HG03064 (cell line): ENCODE measurements around the gene ANOS1.

ENCODE experiments used
- ATAC-seq: cut with Tn5 transposase; IDR thresholded peaks from one replicate; pipeline ENCODE4 v1.9.1; 2021; ENCODE audit warnings: low read depth; ENCODE audit not compliant: unreplicated experiment

Gene ANOS1

DNA sequence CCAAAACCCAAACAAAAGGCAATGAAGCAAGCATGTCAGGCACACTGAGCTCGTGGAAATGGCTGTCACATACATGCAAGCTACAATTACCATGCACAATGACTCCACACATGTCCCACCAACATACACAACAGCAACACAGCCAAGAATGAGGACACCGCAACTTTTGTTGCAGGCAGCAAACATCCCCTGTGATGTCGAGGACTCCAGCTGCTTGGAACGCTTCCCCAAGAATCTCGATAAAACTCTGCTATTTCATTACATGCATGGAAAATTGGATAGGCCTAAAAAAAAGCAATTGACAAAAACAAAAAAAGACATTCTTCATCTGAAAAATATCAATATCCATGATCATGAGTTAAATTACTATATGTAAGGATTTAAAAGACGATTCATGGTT, 11.8 kb downstream of the ANOS1 start:
- ATAC-seq: no peak

DNA sequence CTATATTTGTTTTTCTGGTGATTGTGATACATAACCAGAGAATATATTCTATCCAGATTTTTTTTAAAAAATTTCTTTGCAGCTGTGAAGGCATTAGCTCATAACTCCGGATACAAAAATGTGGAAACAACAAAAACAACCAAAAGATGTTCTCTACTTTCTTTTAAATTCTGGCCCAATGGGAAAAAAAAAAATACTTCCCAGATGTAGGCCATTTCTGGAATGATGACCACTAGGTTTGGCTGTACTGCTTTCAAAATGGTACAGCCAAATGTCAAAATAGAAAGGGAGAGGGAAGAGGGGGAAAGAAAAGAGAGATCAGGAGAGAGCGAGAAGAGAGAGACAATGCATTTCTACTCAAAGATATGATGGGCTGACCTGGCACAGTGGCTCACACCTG, 14.6 kb downstream of the ANOS1 start:
- no peak for ATAC-seq

DNA sequence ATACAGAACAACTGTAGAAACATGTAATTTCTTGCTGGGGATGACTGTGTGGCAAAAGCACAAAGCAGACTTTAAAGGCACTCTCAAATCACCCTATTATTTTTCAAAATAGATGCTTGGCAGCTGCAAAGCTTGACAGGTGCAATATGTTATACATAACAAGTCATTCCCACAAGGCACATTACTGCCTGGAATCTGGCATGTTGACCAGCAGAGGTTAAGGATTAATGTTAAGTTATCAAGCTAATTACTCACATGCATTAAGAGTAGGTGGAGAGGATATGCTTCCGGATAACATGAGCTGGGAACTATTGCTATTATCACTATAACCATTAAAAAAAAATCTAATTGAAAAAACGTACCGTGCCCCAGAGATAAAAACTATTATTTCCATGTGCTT, 17.8 kb downstream of the ANOS1 start:
- ATAC-seq: no peak

DNA sequence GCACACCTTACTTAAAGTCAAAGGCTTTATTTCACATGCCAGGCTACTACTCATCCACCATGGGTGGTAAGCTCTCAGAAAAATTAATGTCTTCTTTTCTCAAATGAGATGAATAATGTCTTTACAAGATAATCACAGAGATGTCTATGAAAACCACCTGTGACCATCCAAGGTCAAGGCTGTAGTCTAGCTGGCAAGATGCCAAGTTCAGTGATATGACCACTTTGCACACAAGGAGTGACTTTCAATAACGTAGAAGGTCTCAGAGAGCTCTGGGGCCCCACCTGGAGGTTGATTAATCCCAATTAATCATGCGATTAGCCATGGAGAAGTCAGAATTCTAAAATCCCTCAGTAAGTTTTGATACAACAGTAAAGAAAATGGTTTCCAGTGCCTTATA, 20.5 kb downstream of the ANOS1 start:
- no peak for ATAC-seq

DNA sequence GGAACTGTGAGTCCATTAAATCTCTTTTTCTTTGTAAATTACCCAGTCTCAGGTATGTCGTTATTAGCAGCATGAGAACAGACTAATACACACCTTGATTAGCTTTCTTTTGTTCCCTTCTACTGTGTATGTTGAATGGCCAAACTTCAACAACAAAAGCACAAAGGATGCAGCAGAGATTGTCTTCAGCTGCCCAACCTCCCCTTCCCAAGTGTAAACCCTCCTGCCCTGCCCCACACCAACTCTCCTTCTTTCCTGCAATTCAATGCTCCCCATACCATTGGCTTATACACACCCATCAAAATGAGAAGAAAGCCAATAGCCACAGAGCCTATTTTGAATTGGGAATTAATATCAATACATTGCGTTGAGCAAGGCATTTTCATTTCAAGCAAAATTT, 27.8 kb downstream of the ANOS1 start:
- no peak for ATAC-seq

DNA sequence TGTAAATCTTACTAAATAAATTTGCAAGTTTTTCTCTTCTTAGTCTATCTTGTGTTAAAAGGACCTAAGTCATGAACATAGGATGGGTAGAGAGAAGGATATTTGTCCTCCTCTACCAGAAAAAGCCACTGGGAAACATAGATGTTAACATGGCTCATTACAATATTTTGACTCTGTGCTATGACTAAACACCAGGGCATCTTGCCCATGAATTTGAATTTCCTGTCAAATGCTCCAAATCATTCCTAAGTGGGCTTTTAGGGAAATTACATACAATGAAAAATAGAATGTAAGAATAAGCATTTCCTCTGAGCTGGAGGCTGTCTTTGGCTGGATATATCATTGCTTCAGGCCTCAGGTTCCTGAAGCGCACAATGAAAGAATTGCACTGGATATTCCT, 39.1 kb downstream of the ANOS1 start:
- ATAC-seq: no peak

DNA sequence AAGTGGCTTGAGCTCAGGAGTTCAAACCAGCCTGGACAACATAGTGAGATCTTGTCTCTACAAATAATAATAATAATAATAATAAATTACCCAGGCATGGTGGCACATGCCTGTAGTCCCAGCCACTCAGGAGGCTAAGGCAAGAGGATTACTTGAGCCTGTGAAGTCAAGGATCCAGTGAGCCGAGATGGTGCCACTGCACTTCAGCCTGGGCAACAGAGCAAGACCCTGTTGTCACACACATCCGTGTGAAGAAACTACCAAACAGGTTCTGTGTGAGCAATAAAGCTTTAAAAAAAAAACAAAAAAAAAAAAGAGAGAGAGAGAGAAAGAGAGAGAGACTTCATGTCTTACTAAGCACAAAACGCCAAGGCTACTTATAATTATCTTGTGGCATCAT, 42.5 kb downstream of the ANOS1 start:
- no peak for ATAC-seq

DNA sequence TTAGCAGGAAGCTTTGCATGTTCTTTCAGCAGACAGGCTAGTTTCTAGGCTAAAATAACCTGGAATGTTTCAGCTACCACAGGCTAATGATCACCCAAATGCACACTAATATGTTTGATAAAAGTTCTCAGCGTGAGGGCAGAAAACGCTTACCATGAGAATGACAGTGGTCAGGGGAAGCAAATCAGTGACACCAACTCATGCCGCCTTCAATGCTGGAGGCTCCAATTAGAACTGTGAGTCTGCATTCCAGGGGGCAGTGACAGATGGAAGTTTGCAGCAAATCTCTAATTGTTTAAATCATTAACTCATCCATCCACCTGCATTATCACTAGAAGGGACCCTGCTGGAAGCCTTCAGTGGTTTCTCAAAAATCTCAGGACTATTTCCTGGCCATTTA, 43.2 kb downstream of the ANOS1 start:
- ATAC-seq: no peak

DNA sequence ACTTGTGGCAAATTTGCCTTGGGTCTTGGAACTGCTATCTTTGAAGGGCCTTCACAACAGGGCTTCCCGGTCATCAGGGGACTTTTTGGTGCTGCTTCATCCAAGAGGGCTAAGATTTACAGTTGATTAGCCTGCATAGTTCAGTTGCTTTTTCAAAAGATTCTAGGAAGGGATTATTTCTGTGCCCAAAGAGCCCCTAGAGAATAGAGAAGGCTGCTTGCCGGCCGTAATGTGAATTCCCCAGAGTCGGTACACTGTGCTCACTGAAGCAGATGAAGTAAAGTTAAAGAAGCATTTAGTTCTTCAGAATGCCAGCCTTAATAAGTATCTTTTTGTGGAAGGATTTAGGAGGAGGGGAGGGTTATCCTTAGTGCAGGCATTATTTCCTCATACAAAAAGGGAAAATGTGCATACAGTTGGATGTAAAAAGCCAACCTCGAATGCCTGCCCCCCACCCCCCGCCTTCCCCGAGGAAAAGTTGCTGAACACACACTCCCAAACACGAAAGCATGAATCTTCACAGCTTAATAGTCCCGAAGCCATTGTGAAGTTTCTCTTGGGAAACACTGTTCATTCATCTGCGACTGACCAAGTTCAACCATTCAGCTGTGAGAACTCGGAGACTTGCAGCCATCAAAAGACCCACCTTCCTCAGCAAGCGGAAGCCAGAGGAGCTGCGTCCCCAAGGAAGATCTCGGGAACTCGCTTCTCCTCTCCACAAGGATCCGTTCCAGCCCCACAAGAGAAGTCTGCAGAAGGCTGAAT, 47.6 kb downstream of the ANOS1 start:
- no peak for ATAC-seq

DNA sequence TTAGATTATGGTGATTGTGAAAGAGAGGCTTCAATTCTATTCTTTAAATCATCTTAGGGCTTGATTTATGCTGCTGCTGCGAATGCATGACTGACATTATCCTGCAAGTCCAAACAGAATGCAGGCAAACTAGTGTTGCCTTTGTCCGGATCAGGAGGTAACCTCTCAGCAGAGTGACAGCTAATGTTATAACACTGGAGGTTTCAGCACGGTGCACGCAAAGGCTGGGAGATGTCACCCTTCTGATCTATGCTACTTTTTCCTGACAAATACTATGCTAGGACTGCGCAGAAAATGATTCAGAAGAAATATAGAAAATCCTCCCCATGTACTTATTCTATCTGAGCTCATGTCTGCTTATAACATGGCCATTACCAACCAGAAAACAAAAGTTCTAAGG, 48.2 kb downstream of the ANOS1 start:
- ATAC-seq: no peak

DNA sequence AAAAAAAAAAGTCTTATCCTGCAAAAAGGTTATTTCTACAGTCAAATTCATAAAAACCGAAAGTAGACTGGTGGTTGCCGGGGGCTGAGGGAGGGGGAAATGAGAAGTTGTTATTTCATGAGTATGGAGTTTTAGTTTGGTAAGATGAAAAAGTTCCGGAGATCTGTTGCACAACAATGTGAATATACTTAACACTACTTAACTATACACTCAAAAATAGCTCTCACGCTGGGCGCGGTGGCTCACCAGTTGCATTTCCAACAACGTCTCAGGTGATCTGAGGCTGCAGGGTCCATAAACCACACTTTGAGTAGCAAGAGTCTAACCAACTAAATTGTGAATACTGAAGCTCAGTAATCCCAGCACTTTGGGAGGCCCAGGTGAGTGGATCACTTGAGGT, 52.4 kb downstream of the ANOS1 start:
- no peak for ATAC-seq

DNA sequence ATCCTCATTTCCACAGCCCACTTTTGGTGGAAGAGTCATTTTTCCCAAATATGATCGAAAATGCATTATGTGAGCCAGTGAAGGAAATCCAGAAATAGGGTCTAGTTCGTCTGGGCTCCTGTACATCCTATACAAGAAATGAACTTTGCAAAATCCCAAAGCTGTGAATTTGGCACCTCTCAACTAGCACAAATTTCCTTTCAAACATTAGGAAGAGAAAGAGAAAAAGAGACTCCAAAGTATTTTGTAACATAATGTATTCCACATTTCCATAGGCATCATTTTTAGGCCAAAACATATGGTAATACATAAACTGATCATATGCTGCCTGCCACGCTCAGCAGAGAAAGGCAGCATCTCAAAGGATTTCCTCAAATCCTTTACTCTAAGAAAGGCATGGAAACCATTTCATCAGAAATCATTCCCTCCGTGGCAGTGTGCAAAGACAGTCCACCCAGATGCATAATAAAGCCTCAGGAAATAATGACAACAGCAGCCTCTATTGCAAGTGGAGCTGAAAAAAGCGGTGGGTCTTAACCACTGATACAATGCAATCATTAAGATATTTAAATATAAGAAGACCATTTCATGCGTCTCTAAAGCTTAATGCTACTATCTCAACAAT, 56.8 kb downstream of the ANOS1 start:
- ATAC-seq: no peak

DNA sequence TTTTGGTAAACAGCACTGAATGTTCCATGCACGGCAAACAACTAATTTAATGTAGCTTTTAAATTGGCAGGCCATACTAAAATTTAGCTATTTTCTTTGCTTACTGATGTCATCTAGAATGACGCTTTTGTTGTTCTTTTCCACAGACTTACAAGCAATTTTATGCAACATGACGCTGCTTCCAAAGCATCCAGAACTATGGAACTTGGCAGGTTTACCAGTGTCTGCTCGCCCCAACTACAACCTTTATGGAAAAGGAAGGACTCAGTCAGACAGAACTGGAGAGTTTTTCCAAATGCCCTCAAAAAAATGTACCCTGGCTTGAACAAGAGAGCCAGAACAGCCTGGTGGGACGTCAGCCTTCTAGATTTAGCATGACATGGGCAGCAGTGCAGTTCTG, 58.7 kb downstream of the ANOS1 start:
- ATAC-seq: no peak

DNA sequence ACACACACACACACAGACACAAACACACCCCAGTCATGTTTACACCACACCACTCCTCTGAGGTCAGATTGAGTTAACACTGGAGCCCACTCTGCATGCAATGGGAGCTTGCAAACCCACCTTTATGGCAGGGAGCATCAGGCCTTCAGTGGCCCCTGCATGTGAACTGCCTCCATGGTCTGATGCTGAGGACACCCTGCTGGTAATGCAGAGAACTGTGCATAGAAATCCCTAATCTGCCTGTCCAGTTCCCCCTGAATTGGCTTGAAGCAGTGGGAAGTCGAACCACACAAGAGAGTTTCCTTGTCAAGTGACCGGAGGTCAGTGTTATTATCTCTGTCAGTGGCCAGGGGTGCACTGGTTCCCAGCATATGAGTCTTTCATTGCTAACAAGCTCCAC, 59.8 kb downstream of the ANOS1 start:
- ATAC-seq: no peak

DNA sequence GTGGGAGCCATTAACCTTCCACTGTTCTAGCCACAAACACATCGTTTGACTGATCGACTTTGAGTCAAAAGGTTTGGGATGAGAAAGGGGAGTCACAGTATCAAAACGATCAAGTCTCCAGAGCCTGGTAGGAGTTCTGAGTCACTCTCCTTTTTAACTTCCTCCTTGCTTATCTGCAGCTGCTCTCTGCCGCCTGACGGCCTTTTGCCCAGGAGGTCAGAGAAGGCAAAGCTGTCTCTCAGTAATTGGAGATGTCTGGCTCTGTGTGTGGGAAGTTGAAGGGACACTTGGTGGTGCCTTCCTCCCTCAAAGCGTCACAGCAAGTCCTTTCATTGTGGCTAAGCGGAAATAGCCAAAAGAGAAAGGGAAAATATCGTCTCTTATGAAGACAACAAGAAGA, 63.1 kb downstream of the ANOS1 start:
- ATAC-seq: no peak

DNA sequence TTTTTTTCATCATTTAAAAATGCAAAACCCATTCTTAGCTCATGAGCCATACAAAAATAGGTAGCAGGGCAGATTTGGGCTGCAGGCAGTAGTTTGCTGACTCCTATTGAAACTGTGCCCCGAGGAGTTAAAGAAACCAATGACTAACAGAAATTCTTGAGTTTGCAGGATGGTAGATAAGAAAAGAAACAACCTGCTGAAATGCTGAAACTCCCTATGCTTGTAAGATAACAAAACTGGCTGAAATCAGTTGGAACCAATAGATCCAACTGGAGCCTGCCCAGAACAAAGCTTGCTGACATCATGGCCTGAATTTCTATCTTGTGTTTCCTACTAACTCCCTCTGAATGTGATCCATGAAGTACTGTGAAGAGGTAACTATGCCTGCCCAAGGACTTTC, 68.6 kb downstream of the ANOS1 start:
- no peak for ATAC-seq

DNA sequence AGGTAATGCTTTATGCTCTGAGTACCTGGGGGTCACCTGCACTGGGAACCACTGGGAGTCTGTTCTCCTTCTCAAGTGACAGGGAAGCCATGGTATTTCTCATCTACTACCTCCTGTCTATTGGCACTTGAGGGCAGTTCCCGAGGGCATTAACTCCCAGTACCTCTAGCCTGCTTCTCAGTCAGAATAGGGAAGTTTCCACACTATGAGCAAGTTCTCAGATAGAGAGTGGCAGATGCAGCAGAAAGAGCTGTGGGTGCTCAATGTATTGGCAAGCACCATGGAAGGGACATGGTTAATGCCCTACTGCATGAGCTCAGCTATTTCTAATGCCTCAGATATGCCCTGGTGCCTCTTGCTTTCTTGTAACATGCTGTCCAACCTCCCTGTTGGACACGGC, 74.1 kb downstream of the ANOS1 start:
- ATAC-seq: no peak

DNA sequence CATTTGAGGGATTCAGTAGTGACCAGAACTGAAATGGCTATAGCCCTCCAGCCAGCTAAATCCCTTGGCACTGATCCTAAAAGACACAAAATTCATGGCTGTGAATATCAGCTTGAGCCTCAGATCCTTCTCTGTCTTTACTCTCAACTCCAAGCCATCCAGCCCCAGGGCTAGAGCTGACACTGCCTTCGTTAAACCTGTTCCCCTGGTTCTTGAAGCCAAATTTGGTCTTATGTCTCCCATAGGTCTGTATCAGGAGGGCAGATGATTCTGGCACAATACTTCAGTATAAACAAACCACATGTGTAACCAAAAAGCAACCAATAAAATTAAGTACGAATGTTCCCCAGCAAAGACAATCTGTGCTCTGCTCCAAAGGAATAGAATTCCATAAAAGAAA, 78.0 kb downstream of the ANOS1 start:
- ATAC-seq: no peak

DNA sequence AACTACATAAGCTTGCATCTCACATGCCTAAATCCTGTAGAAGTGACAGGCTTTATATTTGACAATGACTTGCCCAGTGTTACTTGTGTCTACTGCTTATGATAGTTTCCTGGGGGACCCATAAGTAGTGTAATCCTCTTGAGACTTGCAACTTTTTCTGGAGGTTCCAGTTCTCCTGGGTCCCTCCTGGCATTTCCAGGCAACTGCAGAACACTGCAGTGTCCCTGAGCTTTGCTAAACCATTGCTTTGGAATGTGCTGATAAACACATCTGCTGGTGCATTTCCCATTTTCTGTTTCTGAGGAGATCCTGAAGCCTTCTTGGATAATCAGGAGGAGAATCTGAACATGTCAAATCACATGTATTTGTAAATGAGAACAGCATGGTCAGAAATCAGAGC, 82.0 kb downstream of the ANOS1 start:
- no peak for ATAC-seq

DNA sequence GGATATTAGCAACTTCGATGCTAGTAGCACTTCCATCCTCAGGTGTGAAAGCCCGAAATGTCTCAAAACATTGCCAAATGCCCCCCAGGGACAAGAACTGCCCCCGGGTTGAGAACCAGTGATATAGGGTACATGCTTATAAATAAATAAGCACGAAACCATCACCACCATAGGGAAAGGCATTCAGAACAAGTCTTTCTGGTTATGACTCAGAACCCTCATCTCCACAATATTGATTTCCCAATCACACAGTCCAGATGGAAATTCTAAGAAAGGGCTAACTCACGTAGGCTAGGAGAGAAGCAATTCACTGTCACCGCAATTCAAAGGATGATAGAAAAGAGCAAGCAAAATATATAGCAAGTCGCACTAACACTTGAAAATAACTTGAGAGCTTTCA, 84.8 kb downstream of the ANOS1 start:
- ATAC-seq: no peak

DNA sequence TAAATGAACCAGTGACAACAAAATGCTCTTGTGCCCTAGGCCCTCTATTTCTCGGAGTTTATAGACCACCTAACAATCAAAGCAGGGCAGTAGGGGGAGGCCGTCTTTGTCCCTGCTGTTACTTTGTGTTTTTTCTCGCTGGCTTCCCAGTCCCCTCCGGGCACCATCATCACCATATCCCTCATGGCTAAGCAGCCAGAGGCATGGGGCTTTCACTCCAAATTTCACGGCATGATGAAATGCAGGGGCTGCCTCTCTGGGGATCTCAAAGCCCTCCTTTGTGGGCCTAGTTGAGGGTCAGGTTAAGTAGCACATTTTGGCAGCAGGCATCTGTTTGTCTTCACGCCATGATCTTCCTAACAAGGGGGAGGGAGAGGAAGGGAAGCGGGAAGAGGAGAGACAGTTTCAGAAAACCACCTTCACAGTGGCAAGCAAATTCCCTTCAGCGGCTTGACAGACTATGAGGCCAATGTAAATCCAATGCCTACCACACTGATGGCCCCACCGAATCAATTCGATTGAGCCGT, 91.9 kb downstream of the ANOS1 start:
- ATAC-seq: no peak

DNA sequence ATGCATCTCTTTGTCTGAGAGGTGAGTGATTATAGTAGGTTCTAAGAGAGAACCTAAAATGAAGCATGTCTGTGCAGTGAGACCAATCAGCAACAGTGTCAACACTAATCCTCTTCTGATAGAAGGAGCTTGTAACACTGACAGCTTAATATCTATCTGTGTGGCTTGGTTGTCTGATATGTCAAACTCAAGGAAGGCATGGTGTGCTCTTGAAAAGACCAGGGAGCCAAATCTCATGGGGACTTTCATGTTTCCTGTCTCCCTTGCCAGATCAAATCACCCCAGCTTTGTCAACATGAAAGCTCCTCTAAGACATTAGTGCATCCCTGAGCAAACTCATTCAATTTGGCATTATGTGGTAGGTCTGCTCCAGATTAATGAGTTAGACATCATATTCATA, 95.4 kb downstream of the ANOS1 start:
- no peak for ATAC-seq
